Urothelium cell line (cell line): ENCODE results near the gene DYNC2I2.
A peak's percentile ranks its signal among the peaks of the same experiment; 100 is the strongest.
"Not testable (repeated sequence)": the region's sequence is repeated elsewhere in the genome, so short reads cannot be mapped to it uniquely, and the experiment has no call there.

Experiments
- DNase-seq: peaks from one replicate; pipeline ENCODE4 v3.0.0; 2011; ENCODE audit warnings: low spot score, mixed read lengths
- FAIRE-seq: peaks from 2 replicates; lab custom pipeline; 2011; peaks lifted over from hg19 to GRCh38; lab: Jason Lieb, UNC

DYNC2I2 gene

DNA sequence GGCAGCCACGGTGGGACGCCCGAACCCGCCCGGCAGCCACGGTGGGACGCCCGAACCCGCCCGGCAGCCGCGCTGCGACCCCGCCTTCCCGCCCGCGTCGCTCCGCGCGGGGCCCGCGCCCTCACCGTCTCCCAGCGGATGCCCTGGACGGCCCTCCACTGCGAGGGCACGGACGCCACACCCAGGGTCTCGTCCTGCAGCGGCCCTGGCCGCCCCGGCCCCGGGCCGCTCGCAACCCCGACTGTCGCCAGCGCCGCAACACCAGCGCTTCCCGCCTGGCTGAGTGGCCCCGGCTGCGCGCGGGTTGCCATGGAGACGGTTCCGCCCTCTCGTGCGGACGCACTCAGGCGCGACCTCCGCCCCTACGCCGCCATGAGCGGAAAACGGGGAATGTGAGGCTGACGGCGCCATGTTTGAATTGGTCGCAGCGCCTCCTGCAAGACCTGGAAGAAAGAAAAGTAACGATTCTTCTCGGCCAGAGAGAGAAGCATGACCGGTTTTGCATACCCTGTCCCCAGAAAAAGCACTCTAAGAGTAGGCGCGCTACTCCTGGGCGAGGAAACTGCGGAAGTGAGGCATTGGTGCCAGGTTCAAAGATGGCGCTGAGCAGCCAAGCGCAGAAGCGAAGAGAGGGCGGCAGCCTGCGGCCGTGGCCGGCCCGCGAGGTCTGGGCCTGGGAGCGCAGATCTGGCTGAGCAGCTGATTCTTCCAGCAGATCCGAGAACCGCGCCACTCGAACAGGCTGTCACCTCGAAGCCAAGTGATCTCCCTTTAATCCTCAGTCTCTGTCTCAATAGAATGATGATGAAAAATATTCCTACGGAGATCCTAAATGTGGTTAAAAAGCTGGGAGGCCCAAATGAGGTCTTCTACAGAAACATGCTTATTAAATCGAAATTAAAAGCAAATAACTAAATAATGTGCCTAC, at the start of gene DYNC2I2:
TSS of gene DYNC2I2 (minus strand) at position 432 of the 928 bp plus-strand sequence. CDS start at position 311, 121 bp downstream.
- FAIRE-seq = peak; percentile 58
- peak; percentile 98 for DNase-seq

DNA sequence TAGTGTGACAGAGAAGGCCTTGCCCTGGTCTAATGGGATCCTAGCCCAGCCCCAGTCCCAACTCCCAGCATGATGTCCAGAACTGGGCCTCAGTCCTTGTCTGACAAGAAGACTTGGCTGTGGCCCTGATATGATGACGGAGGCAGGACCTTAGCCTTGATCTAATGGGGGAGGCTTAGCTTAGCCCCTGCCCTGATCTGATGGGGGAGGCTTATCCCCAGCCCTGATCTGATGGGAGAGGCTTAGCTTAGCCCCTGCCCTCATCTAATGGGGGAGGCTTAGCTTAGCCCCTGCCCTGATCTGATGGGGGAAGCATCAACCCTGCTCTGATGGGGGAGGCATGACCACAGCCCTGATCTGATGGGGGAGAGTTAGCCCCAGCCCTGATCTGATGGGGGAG, 49.4 kb upstream of the DYNC2I2 start:
- DNase-seq (no peak), FAIRE-seq (no peak)

DNA sequence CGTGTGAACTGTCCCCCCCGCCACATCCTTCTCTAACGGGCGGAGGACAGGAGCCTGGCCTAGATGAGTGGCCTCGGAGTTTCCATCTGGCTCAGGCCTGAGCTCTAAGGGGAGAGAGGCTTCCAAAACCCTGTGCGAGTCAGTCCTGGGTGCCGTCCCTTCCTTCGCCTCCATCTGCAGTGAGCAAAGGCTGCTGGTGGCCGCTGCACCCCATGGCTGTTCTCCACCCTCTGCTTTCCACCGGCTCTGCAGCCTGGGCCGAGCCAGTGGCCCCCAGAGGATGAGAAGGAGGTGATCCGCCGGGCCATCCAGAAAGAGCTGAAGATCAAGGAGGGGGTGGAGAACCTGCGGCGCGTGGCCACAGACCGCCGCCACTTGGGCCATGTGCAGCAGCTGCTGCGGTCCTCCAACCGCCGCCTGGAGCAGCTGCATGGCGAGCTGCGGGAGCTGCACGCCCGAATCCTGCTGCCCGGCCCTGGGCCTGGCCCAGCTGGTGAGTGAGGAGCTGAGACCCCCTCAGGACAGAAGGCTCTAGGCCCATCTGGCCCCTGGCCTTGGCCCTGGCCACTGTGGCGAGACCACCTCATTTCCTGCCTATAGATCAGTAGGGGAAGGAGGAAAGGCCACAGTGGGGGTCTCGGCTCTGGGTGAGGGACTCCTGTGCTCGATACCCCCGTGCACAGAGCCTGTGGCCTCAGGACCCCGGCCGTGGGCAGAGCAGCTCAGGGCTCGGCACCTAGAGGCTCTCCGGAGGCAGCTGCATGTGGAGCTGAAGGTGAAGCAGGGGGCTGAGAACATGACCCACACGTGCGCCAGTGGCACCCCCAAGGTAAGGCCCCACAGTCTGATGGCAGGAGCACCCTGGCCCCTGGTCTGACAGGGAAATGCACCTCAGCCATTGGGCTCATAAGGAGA, 48.7 kb upstream of the DYNC2I2 start:
- DNase-seq (no peak), FAIRE-seq (no peak)

DNA sequence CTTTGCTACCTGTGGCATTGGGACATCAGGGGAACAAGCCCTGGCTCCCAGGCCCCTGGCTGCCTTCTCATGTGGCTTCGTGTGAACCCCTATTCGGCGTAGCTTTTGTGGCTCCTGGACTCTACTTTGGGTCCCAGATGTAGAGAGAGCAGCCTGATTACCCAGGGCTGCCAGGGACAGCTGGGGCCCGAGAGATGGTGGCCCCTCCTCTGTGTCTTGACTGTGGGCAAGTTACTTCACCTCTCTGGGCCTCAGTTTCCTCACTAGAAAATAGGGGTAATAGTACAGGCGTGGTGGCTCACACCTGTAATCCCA, 47.7 kb upstream of the DYNC2I2 start:
- no peak for FAIRE-seq
- no peak for DNase-seq

DNA sequence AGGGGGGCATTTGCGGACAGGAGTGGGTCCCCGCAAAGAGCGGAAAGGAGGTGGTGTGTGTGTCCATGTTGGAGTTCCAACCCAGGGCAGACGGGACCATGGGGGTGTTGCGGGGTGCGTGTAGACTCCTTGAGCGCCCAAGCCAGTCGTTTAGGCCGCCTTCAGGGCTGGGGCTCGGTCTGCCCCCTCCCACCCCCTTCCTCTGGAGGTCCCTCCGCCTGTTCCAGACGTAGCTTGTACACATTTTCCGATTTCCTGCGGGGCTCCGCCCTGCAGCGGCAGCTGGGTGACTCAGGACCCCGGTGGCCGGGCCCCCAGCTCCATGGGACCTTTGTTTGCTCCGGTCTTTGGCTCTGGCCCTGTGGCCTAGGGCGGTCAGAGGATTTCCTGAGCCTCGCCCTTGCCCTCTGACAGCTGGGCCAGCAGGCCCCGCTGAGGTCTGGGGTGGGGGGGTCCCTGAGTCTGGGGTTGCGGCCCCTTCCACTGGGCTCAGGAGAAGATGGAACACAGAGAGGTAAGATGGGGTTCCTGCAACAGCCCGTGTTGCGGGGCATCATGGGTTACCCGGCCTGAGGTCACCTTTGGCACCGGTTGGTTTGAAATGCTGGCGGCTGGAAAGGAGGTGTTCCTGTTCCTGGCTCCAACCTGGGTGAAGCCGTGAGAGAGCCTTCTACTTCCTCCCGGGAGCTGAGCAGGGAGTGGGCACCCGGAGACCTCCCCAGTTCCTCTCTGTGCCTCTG, 47.1 kb upstream of the DYNC2I2 start:
- FAIRE-seq = no peak
- DNase-seq = no peak

DNA sequence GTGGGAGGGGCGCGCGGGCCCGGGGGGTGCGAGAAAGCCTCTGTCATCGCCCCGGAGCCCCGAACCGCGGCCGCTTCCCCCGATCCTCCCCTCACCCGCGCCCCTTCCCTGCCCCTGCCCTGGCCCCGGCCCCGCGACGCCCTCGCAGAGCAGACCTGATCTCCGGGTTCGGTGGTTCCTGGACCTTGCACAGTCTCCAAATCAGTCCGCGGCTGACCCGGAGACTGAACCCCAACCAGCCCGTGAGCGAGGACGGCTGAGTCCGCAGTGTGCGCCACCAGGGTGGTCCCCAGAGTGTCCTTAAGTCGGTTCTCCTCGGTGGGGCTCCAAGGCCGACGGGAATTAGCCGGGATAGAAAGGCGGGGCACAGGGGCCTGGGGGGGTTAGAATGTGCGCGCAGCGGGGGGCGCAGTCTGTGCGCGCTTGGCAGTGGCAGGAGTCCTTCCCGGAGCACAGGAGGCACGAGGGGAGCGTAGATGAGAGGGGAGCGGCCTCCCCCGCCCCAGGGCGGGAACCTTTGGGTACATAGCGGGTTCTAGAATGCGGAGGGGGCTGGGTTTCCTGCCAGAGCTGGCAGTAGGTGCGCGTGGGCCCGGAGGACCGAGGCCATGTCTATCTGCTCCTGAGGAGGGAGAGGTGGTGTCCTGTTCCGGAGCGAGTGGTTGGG, 46.4 kb upstream of the DYNC2I2 start:
- DNase-seq = peak; percentile 22
- no peak for FAIRE-seq

DNA sequence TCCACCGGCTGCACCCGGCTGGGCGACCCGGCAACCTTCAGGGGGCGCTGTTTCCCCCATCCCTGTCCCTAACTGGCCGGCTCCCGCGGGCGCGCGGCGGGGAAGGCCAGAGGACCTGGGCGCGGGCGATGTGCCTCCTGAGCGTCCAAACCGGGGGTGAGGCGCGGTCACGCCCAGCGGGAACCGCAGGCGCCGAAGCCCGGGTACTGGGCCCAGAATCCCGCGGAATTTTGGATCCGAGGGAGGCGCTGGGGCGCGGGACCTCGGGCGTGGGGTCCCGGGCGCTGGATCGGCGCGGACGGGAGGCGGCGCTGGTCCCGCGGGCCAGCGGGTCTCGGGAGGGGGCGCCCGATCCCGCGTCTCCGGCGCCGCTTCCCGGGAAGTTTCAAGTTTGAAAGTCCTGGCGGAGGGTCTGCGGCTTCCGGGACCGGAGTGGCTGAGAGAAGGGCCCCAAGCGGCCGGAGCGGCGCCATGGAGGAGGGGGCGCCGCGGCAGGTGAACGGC, 45.9 kb upstream of the DYNC2I2 start, which contains the start of gene PKN3:
TSS of gene PKN3 (plus strand) at position 59 of the 504 bp plus-strand sequence. CDS start at position 472, 413 bp downstream.
- FAIRE-seq = no peak
- peak; percentile 92 for DNase-seq

DNA sequence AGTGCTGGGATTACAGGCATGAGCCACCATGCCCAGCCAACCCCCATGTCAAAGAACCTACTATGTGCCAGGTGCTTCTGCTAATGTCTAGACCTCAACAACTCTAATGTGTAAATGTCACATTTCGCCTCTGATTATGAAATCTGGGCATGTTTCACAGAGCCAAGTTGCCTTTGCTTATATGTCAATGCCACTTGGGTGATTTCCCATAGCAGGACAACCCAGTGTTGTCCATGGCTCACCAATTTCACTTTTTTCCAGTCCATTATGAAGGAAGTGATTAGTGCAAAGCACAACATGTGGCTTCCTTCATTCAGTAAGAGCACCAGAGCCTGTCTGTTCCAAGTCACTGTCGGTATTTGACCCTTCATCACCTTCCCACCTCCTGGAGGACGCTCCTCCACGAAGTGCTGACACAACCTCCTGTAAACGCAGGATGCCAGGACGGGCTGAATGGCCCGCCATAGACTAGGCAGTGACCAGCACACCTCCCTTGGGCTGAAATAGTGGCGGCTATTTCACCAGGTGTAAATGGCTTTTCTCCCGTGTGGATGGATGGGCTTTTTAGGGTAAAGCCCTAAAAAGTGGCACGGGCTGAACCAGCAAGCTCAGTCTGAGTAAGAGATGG, 44.7 kb upstream of the DYNC2I2 start:
- DNase-seq = no peak
- FAIRE-seq = no peak

DNA sequence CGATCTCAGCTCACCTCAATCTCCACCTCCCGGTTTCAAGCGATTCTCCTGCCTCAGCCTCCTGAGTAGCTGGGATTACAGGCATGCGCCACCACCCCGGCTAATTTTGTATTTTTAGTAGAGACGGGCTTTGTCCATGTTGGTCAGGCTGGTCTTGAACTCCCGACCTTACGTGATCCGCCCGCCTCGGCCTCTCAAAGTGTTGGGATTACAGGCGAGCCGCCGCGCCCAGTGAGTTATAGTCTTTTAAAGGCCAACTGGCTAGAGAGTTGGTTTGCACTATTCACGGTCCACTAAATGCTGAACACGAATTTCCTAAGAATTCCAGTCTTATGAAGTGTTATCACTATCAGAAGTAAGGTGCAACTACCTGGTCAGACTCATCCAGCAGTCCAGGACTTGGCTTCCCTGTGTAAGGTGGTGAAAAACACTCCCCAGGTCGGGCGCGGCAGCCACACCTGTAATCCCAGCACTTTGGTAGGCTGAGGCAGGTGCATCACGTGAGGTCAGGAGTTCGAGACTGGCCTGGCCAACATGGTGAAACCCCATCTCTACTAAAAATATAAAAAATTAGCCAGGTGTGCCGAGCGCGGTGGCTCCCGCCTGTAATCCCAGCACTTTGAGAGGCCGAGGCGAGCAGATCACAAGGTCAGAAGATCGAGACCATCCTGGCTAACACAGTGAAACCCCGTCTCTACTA, 42.6 kb upstream of the DYNC2I2 start:
- not testable (repeated sequence) for DNase-seq, FAIRE-seq

DNA sequence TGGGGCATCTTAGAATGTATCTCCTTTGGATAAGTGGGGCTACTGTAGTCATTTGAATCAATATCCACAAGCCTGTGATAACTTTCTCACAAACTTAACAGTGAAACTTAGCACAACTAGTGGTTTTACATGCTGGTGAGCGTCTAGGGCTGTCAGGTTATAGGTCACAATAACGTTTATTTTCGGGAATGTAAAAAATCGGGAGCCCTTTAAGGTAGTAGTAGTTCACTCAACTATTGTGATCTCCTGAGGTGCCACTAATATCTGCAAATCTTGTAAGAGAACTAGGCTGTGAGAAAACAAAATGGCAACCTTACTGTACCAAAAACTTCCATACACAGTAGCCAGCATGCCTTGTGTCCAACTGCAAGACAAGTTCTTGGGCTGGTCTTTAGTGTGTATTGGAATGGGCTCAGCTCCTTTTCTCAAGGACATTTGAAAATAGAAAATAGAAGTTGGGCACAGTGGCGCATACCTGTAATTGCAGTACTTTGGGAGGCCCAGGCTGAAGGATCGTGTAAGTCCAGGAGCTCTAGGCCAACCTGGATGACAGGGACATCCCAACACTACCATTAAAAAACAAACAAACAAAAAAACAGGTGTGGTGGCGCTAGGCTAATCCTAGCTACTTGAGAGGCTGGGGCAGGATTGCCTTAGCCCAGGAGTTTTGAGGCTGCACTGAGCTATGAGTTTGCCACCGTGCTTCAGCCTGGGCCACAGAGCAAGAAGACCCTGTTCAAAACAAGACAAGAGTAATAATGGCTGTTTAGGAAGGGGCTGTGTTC, 40.5 kb upstream of the DYNC2I2 start:
- FAIRE-seq (no peak), DNase-seq (no peak)

DNA sequence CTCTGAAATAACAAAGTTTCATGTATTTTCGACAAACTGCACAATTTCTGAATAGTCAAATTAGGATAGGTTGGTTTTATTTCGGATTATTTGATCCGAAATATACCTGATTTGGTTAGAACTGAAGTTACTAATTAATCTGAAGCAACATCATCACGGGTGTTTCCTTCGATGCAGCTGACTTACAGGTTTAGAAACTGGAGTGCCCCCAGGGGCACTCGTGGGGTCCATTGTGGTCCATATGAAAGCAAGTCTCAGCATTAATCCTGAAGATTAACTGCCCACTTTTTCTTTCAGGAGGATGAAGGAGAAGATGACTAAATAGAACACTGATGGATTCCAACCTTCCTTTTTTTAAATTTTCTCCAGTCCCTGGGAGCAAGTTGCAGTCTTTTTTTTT, 37.7 kb upstream of the DYNC2I2 start:
- FAIRE-seq (no peak), DNase-seq (no peak)

DNA sequence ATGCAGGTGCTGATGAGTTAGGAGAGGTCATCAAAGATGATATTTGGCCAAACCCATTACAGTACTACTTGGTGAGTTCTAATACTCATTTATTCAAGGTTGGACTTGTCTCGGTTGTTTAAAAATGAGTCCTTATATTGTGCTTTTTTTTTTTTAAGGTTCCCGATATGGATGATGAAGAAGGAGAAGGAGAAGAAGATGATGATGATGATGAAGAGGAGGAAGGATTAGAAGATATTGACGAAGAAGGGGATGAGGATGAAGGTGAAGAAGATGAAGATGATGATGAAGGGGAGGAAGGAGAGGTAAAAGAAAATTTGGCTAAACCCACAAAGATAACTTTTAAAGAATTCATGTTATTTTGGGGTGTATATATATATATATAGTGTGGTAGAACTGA, 37.1 kb upstream of the DYNC2I2 start:
- not testable (repeated sequence) for DNase-seq, FAIRE-seq

DNA sequence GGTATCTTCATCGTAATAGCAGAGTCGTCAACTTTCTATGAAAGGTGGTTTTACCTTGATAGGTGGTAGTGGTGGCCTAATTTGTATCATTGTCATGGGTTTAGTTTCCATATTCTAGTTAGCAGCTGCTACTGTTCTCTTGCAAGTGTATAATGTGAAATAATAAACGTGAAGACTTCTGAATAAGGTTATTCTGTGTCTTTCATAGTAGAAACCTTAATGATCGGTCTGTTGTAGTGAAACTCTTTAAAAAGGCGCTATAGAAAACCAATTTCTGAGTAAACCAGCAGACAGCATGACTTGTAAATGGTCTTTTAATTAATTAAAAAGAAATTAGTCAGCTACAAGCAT, 34.0 kb upstream of the DYNC2I2 start:
- no peak for FAIRE-seq
- no peak for DNase-seq

DNA sequence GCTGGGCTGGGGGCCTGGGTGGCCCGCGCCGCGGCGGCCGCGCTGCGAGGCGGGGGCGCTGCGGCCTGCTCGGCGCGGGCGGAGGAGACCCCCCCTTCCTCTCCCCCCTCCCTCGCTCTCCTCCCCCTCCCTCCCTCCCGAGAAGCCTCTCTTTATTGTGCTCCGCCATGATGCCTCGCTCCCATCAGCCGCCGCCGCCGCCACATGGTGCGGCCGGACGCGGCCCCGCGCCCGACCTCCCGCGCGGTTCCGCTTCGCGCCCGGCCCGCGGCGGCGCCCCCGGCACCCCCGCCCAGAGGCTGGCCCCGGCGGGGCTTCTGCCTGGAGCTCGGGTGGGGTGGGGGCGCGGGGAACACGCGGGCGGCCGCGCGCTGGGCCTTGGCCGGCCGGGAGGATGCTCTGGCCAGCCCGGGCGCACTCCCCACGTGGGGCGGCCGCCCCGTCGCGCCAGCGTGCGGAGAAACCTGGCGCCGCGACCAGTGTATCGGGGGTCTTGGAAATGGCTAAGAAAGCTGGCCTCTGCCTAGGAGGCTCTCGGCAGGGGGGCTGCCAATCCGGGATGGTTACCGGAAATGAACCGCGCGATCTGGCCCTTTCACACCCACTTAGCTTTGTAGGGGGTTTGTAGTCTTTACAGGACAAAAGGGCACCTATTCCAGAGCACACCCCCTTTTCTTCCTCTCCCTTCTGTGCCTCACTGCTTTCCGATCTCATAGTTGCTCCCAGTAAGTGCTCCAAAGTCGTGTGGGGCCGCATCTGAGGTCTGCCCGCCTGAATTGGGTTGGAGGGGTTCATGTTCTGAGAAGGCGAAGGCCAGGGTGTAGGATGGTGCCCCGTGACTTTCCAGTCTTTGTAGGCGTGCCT, 33.4 kb upstream of the DYNC2I2 start:
- FAIRE-seq (no peak), DNase-seq (peak; percentile 72)

DNA sequence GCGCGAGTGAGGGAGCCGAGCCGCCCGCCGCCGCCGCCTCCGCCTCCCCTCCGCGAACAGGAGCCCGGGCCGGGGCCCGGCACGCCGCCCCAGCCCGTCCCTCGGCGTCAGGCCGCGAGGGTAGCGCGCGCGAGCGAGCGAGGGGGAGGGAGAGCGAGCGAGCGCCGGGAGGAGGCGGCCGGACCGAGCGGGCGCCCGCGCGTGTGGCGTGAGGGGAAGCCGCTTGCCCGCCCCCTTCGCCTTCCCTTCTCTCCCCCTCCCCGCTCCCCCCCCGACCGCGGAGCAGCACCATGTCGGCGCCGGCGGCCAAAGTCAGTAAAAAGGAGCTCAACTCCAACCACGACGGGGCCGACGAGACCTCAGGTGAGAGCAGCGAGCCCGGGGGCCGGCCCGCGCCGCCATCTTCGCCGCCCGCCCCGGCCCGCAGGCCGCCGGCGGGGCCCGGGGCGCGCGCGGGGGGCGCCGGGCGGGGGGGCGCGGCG, 32.7 kb upstream of the DYNC2I2 start:
- FAIRE-seq (no peak), DNase-seq (peak; percentile 62)

DNA sequence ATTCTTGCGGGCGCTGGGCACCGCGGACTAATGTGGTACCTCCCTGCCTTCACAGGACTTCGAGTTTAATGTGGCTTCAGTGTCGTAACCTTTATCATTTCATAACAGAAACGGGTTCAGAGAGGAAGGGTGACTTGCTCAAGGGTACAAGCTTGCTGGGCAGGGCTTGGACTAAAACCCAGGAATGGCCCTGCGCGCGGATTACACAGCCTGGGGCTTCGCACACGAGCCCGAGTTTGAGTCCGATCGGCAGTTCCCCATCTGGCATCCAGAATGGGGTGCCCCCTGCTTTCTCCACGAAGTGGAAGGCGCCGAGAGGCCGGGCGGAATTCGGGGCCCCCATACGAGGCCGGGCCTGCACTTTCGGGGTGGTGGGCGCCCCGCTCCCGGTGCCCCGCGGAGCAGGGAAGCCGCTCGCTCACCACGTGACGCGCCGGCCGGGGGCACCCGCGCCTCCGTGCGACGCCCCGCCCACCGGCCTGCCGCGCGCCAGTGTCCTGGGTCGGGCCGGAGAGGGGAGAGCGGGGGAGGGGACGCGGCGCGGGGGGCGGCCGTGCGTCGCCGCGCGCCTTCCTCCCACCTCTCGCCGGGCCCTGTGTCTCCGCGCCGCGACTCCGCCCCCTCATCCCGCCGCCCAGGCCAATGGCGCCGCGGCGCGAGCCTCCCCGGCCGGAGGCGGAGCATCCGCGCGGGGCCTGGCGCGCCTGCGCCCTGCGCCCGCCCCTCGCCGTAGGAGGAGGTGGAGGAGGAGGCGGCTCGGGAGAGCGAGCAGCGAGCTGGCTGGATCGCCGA, 32.0 kb upstream of the DYNC2I2 start, which contains the start of gene SET:
TSS of gene SET (plus strand) at position 722 of the 792 bp plus-strand sequence. CDS start 361 bp downstream, outside the sequence.
- peak; percentile 99 for DNase-seq
- FAIRE-seq = peak; percentile 75
